Ureter (tissue), 1 donor: ENCODE data around the gene TMX4. TPM values are rescaled to one million over a fixed set of nuclear protein-coding genes. Genes with fewer than 3 reads are reported as not detected.
"Not testable (repeated sequence)": the region's sequence is repeated elsewhere in the genome, so short reads cannot be mapped to it uniquely, and the experiment has no call there.

Source experiments
- DNase-seq: peaks from one replicate; pipeline ENCODE4 v3.0.0-alpha.2; 2020; ENCODE audit warnings: low spot score
- total RNA-seq: library from RNA; stranded (reverse); gene quantifications from one replicate; pipeline ENCODE4 v1.2.4, GENCODE V29; 2023
- donor health status: DM: yes; HTN: yes; CAD: no.

The TMX4 gene
- total RNA-seq, 1 donor from 2014 or later = 51.6 TPM

GRCh38 chr20:7967199-7967844, 52.2 kb downstream of the TMX4 start:
- no peak for DNase-seq

- DNase-seq = no peak
Observed at GRCh38 chr20:7966176-7966575, 53.4 kb downstream of the TMX4 start.

- no peak for DNase-seq
Observed at GRCh38 chr20:7959484-7959883, 60.1 kb downstream of the TMX4 start.

- DNase-seq = not testable (repeated sequence)
Observed at GRCh38 chr20:7956561-7956960, 63.0 kb downstream of the TMX4 start.

GRCh38 chr20:7950387-7950786, 69.2 kb downstream of the TMX4 start:
- DNase-seq = no peak

- no peak for DNase-seq
Observed at GRCh38 chr20:7943891-7944290, 75.7 kb downstream of the TMX4 start.

- DNase-seq = no peak
Observed at GRCh38 chr20:7940341-7940740, 79.2 kb downstream of the TMX4 start, which contains the start of gene HAO1. HAO1 (minus strand) TSS chr20:7940458; CDS start chr20:7940422, 36 bp downstream.

- no peak for DNase-seq
Observed at GRCh38 chr20:7939663-7940062, 79.9 kb downstream of the TMX4 start.

- DNase-seq = no peak
Observed at GRCh38 chr20:7938058-7938457, 81.5 kb downstream of the TMX4 start.

- no peak for DNase-seq
Observed at GRCh38 chr20:7937328-7937727, 82.2 kb downstream of the TMX4 start.

- DNase-seq = no peak
Observed at GRCh38 chr20:7935027-7935551, 84.5 kb downstream of the TMX4 start.

GRCh38 chr20:7933346-7933745, 86.2 kb downstream of the TMX4 start:
- no peak for DNase-seq

GRCh38 chr20:7930343-7930742, 89.2 kb downstream of the TMX4 start:
- no peak for DNase-seq

Other genes starting within 250 kb of the TMX4 start
- not detected for gene HAO1, start 79.3 kb downstream of the TMX4 start, total RNA-seq
- 48.3 TPM for gene PLCB1, start 112.5 kb upstream of the TMX4 start, total RNA-seq